Measurements from ENCODE around the gene MTOR. TPM values are rescaled to one million over a fixed set of nuclear protein-coding genes. Genes with fewer than 3 reads are reported as not detected.

MTOR gene
- polyA plus RNA-seq, 1 of the 3 experiments (the other 2 are of a cell fraction): 20.9 TPM

- Histone ChIP-seq H2AFZ (ENCODE audit: low read depth) (no peak overlapping the region), H3K4me3 (ENCODE audit: low read depth in 2 of 2, low read length in 1 of 2) (no peak overlapping the region), H3K9ac (no peak overlapping the region), H3K79me2 (ENCODE audit: insufficient read depth) (no peaks in the 10 kb centered on the region), H3K9me2 (no peaks in the 10 kb centered on the region), H3K36me3 (replicated peaks in 1 of 2; ENCODE audit: control insufficient read depth in 1 of 2, insufficient read depth in 2 of 2, low read length in 1 of 2) (peaks cover 39 to 40% of the 10 kb centered on the region in 2 experiments), H3K9me3 (no peaks in the 10 kb centered on the region), H3F3A (replicated peaks; ENCODE audit: insufficient read depth) (peaks cover 9% of the 10 kb centered on the region), H4K20me1 (ENCODE audit: insufficient read depth) (no peaks in the 10 kb centered on the region), H3K27me3 (ENCODE audit: insufficient read depth) (no peaks in the 10 kb centered on the region), H3K4me1 (ENCODE audit: control insufficient read depth in 1 of 2, insufficient read depth in 2 of 2, low read depth in 1 of 2, low read length in 1 of 2) (no peaks in the 10 kb centered on the region; a peak in 1 of 4 replicates), H3K27ac (ENCODE audit: low read depth in 2 of 2, low read length in 1 of 2) (no peak overlapping the region), H3K4me2 (no peak overlapping the region)
- POLR2A ChIA-PET: no interaction called here
- TF ChIP-seq NRF1 (IDR thresholded peaks at IDR 0.05; ENCODE audit: low read depth, low read length): no peak
- CTCF ChIA-PET: interaction anchor here (2.1 kb wide), 1 partner anchor 55 kb away, joined by 5 read pairs; no protein-coding TSS in a partner anchor
- WGBS (ENCODE audit: low lambda C conversion rate): 96% methylated on average over 3 of the region's 3 CpGs
- no peak for DNase-seq
These were observed 75.4 kb downstream of the MTOR start for GRCh38 chr1:11187000-11187399.

GRCh38 chr1:11184973-11185372, 77.4 kb downstream of the MTOR start:
- CTCF ChIA-PET: interaction anchor here (1.3 to 2.9 kb wide), 3 partner anchors 12 to 147 kb away, joined by 3 to 11 read pairs (median 5); no protein-coding TSS in a partner anchor
- Histone ChIP-seq H3K9me3 (no peaks in the 10 kb centered on the region), H3K4me2 (no peak overlapping the region), H4K20me1 (ENCODE audit: insufficient read depth) (no peaks in the 10 kb centered on the region), H3K27me3 (ENCODE audit: insufficient read depth) (no peaks in the 10 kb centered on the region), H3K9ac (no peak overlapping the region), H3K9me2 (no peaks in the 10 kb centered on the region), H2AFZ (ENCODE audit: low read depth) (no peak overlapping the region), H3K36me3 (replicated peaks in 1 of 2; ENCODE audit: control insufficient read depth in 1 of 2, insufficient read depth in 2 of 2, low read length in 1 of 2) (peaks cover 20 to 25% of the 10 kb centered on the region in 2 experiments), H3K27ac (ENCODE audit: low read depth in 2 of 2, low read length in 1 of 2) (no peak overlapping the region), H3K4me3 (ENCODE audit: low read depth in 2 of 2, low read length in 1 of 2) (no peak overlapping the region), H3K79me2 (ENCODE audit: insufficient read depth) (no peaks in the 10 kb centered on the region), H3F3A (replicated peaks; ENCODE audit: insufficient read depth) (peaks cover 24% of the 10 kb centered on the region), H3K4me1 (ENCODE audit: control insufficient read depth in 1 of 2, insufficient read depth in 2 of 2, low read depth in 1 of 2, low read length in 1 of 2) (peaks cover 6 to 7% of the 10 kb centered on the region in 2 experiments; a peak in 3 of 4 replicates)
- no peak for DNase-seq
- POLR2A ChIA-PET: interaction anchor here (0.6 kb wide), 1 partner anchor 26 kb away, joined by 3 read pairs; no protein-coding TSS in a partner anchor
- TF ChIP-seq REST (IDR thresholded peaks at IDR 0.05; ENCODE audit: low read depth, low read length) (no peak), FOSL2 (IDR thresholded peaks at IDR 0.05; ENCODE audit: borderline replicate concordance, low read depth) (no peak), ELF1 (IDR thresholded peaks at IDR 0.05) (no peak), TCF12 (IDR thresholded peaks at IDR 0.05) (no peak), YY1 (IDR thresholded peaks at IDR 0.05; ENCODE audit: low read depth) (no peak), MAX (IDR thresholded peaks at IDR 0.05; ENCODE audit: low read depth) (no peak), CHD2 (IDR thresholded peaks at IDR 0.05; ENCODE audit: low read length, partially characterized antibody) (no peak)
- TF ChIP-seq, protein P1, sequence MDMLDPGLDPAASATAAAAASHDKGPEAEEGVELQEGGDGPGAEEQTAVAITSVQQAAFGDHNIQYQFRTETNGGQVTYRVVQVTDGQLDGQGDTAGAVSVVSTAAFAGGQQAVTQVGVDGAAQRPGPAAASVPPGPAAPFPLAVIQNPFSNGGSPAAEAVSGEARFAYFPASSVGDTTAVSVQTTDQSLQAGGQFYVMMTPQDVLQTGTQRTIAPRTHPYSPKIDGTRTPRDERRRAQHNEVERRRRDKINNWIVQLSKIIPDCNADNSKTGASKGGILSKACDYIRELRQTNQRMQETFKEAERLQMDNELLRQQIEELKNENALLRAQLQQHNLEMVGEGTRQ (IDR thresholded peaks at IDR 0.05; ENCODE audit: borderline replicate concordance, low read depth, low read length): no peak
- WGBS (ENCODE audit: low lambda C conversion rate): 87% methylated on average over 1 of the region's 1 CpG
